ENCODE results near the gene RAI1.

Gene RAI1

DNA sequence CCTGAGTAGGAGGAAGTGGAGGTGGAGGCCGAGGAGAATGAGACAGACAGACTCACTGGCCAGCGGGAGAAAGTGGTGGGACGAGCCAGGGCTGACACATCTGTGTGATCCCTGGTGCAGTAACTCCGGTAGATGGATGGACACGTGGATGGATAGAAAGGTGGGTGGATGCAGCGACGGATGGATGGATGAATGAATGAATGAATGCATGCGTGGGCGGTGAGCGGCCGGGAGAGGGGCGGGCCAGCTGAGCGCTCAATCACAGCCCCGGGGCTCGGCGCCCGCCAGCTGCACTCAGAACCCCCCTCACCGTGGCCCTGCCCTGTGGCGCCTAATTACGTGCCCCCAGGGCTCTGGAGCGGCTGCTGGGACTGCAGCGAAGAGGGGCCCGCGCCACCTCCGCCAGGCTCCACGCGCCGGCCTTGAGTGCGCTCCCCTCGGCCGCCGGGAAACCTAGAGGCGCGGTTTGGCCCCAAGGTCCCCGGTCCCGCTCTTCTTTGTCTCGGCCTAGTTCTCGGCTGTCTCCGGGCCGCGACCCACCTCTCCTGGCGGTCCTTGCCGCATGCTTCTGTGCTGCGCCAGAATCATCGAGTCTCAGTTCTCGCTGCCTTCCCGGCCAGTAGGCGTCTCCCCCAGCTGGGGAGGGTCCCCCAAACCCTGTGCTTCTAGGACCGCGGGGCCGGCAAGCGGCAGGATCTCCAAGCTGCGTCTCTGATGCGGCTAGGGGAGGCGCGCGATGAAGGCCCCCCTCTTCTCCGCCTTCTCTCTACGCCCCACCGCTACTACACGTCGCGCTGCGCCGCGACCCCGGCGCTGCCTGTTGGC, 41.0 kb downstream of the RAI1 start:
- no peaks in the 10 kb centered on the region for H3K36me3 Mint-ChIP-seq (ENCODE audit: low read depth)
- DNase-seq (no peak), ATAC-seq (no peak)
- H3K9me3 Mint-ChIP-seq, result no peaks in the 10 kb centered on the region
- peak overlapping the region; percentile 60 for H3K4me3 Mint-ChIP-seq
- peaks cover 46% of the 10 kb centered on the region for H3K4me1 Mint-ChIP-seq
- H3K27me3 Mint-ChIP-seq, result peaks cover 23% of the 10 kb centered on the region
- no peak overlapping the region for H3K27ac Mint-ChIP-seq

DNA sequence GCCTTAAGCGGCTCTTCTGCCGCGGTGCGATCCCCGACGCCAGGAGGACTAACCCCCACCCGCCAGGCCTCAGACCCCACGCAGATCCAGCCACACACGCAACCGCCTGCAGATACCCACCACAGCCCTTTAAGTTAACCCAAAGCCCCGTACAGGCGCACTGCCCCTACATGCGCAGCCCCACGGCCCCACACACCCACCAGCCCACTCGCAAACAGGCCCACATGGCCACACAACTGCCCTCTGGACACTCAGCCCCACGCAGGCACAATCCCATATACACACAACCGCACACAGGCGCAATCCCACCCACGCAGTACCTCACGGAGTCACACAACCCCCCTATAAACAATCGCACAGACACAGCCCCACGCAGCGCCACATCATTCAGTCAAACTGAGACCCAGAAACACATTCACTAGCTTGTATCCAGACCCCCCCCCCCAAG, 41.7 kb downstream of the RAI1 start:
- H3K4me3 Mint-ChIP-seq, result peak overlapping the region; percentile 60
- H3K9me3 Mint-ChIP-seq, result no peaks in the 10 kb centered on the region
- peaks cover 23% of the 10 kb centered on the region for H3K27me3 Mint-ChIP-seq
- H3K4me1 Mint-ChIP-seq, result peaks cover 43% of the 10 kb centered on the region
- DNase-seq (no peak), ATAC-seq (no peak)
- H3K36me3 Mint-ChIP-seq (ENCODE audit: low read depth), result no peaks in the 10 kb centered on the region
- no peak overlapping the region for H3K27ac Mint-ChIP-seq

GRCh38 chr17:17723354-17724261, 42.4 kb downstream of the RAI1 start:
- H3K36me3 Mint-ChIP-seq (ENCODE audit: low read depth), result no peaks in the 10 kb centered on the region
- peak overlapping the region; percentile 83 for H3K4me3 Mint-ChIP-seq
- DNase-seq, result peak; percentile 52
- peaks cover 41% of the 10 kb centered on the region for H3K4me1 Mint-ChIP-seq
- H3K9me3 Mint-ChIP-seq, result no peaks in the 10 kb centered on the region
- peak; percentile 62 for ATAC-seq
- H3K27ac Mint-ChIP-seq, result no peak overlapping the region
- peaks cover 23% of the 10 kb centered on the region for H3K27me3 Mint-ChIP-seq

DNA sequence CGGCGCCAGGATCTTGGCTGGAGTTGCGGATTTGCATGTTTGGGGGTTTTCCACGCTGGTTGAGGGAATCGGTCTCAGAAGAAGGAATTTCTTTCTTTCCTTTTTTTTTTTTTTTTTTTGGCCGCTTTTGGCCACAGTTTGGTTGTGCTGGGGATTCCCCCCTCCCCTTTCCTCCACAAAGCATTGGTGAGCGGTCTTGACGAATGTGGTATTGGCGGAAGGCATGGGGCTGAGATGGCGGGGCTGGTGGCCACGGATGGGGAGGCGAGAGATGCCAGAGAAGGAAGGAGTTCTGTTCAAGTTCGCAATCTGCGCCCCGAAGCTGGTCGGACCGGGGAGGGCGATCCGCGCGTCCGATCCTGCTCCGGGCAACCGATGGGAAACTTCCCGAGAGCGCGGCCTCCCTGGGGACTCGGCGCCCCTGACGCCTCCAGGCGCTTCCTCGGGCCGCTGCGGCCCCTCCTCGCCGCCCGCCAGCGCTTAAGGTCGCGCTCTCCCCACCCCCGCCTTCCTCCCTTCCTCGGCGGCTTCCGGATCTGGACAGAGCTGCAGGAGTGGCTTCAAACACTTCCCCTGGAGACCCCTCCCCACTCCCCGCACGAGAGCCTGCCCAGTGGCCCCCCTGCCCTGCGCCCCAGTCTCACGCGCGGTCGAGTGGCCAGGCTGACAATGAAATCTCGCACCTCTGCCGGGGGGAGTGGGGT, 43.2 kb downstream of the RAI1 start:
- Mint-ChIP-seq H3K9me3 (no peaks in the 10 kb centered on the region), H3K27ac (peak overlapping the region; percentile 67), H3K4me3 (peak overlapping the region; percentile 83), H3K27me3 (peaks cover 23% of the 10 kb centered on the region), H3K36me3 (ENCODE audit: low read depth) (no peaks in the 10 kb centered on the region), H3K4me1 (peaks cover 41% of the 10 kb centered on the region)
- DNase-seq (peak; percentile 44), ATAC-seq (peak; percentile 29)

DNA sequence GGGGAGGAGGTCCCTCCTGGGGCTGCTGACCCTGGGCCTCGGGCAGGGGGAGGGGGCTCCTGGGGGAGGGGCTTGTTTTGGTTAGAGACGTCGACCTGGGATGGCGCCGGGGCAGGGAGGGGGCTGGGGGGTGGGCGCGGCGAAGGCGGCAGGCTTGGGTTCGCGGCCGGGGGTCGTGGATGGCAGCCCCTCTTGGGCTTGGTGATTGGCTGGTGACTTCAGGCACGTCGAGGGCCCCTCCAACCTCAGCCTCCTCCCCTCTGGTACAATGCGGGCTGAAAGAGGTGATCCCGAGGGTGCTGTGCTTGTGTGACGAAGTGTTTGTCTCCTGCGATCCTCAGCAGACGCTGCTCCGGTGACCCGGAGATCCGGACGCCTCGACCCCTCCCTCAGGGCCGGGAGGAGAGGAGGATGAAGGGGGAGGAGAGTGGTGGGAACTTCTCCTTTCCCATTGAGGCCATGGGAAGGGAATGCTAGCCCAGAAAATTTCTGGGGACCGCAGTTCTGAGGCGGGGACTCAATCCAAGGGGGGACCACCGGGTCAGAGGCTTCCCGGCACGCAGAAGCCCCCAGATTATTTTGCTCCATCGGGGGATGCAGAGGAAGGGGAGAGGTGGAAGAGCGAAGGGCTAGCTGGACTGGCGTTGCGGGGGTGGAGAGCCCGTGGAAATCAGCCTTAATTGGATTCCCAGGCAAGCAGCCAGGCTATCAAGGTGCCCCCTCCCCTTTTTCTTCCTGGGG, 43.9 kb downstream of the RAI1 start:
- Mint-ChIP-seq H3K36me3 (ENCODE audit: low read depth) (no peaks in the 10 kb centered on the region), H3K27ac (peak overlapping the region; percentile 14), H3K9me3 (no peaks in the 10 kb centered on the region), H3K4me3 (peak overlapping the region; percentile 54), H3K27me3 (peaks cover 23% of the 10 kb centered on the region), H3K4me1 (peaks cover 45% of the 10 kb centered on the region)
- ATAC-seq (no peak), DNase-seq (no peak)

GRCh38 chr17:17725752-17726457, 44.6 kb downstream of the RAI1 start:
- H3K36me3 Mint-ChIP-seq (ENCODE audit: low read depth), result no peaks in the 10 kb centered on the region
- no peak overlapping the region for H3K4me3 Mint-ChIP-seq
- H3K27me3 Mint-ChIP-seq, result peaks cover 23% of the 10 kb centered on the region
- H3K4me1 Mint-ChIP-seq, result peaks cover 45% of the 10 kb centered on the region
- no peaks in the 10 kb centered on the region for H3K9me3 Mint-ChIP-seq
- no peak overlapping the region for H3K27ac Mint-ChIP-seq
- ATAC-seq (no peak), DNase-seq (no peak)

DNA sequence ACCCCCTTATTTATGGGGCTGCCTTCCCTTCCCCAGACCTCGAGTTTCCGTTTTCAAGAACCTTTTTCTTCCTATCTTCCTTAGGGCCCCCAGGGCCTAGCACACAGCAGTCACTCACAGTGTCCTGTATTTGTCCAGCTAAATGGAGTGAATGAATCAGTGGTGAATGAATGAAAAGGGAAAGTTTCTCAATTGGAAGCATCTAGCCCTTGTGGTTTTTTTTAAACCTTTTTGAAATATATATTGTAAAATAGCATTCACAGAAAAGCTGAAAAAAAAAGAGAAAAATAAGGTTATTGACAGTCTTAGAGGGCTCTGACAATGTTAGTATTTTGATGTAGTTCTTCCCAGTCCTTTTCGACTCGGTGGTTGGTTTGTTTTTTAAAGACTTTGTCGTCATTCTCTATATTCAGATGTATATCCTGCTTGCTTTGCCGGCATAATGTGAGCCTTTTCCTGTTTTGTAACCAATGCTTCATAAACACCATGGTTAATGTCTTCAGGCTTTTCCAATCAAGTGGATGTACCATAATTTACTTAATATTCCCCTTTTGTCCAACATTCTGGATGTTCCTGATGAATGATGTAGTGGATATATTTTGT, 45.3 kb downstream of the RAI1 start:
- ATAC-seq, result no peak
- Mint-ChIP-seq H3K36me3 (ENCODE audit: low read depth) (no peaks in the 10 kb centered on the region), H3K27me3 (peaks cover 17% of the 10 kb centered on the region), H3K4me3 (no peak overlapping the region), H3K4me1 (peaks cover 45% of the 10 kb centered on the region), H3K9me3 (no peaks in the 10 kb centered on the region), H3K27ac (no peak overlapping the region)
- DNase-seq, result no peak

DNA sequence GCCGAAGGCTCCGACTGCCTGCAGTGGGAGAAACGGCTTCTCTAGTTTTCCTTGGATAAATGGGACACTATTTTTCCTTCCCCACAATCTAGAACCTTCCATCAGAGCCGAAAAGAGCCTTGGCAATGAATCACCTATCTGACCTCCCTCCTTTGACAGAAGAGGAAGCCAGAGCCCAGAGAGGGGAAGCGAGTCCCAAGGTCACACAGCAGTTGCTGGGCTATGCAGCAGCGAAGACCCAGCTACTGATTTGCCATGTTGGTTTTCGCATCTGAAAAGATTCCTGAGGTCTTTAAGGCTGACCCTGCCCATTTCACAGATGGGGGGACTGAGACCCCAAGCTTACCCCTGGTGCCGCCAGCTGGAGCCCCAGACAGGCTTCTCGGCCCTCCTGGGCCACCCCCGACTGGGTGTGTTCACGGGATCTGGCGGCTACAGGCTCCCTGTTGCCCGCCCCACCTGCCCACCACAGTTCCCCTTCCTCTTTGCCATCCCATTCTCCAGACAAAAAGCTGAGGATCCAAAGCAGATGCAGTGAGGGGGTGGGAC, 45.9 kb downstream of the RAI1 start:
- no peak for DNase-seq
- H3K27ac Mint-ChIP-seq, result no peak overlapping the region
- peaks cover 11% of the 10 kb centered on the region for H3K27me3 Mint-ChIP-seq
- ATAC-seq, result no peak
- no peaks in the 10 kb centered on the region for H3K9me3 Mint-ChIP-seq
- no peak overlapping the region for H3K4me3 Mint-ChIP-seq
- H3K36me3 Mint-ChIP-seq (ENCODE audit: low read depth), result no peaks in the 10 kb centered on the region
- peaks cover 41% of the 10 kb centered on the region for H3K4me1 Mint-ChIP-seq

DNA sequence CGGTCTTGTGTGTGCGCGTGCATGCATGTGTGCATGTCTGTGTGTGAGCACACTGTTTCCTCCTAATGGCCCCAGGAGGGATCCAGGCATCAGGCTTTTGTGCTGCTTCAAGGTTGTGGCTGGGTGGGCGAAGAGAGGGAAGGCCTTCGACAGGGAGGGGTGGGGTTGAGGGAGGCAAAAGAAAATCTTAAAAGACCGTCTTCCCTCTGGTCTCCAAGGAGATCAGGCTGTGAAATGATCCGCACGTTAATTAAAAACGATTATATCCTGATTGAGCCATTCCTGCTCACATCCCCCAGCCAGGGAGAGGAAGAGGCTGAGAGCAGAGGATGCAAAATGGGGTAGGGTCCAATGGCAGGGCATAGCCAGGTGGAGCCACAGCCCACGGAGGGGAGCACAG, 46.9 kb downstream of the RAI1 start:
- H3K9me3 Mint-ChIP-seq, result no peaks in the 10 kb centered on the region
- peaks cover 3% of the 10 kb centered on the region for H3K27me3 Mint-ChIP-seq
- no peak overlapping the region for H3K27ac Mint-ChIP-seq
- no peak overlapping the region for H3K4me3 Mint-ChIP-seq
- H3K4me1 Mint-ChIP-seq, result peaks cover 36% of the 10 kb centered on the region
- peaks cover 3% of the 10 kb centered on the region for H3K36me3 Mint-ChIP-seq (ENCODE audit: low read depth)
- ATAC-seq, result no peak
- no peak for DNase-seq

GRCh38 chr17:17728550-17729251, 47.4 kb downstream of the RAI1 start:
- Mint-ChIP-seq H3K4me3 (no peak overlapping the region), H3K27ac (no peak overlapping the region), H3K36me3 (ENCODE audit: low read depth) (peaks cover 3% of the 10 kb centered on the region), H3K4me1 (peaks cover 40% of the 10 kb centered on the region), H3K27me3 (peaks cover 2% of the 10 kb centered on the region), H3K9me3 (no peaks in the 10 kb centered on the region)
- no peak for DNase-seq
- ATAC-seq, result no peak

GRCh38 chr17:17729620-17730249, 48.5 kb downstream of the RAI1 start:
- peaks cover 2% of the 10 kb centered on the region for H3K27me3 Mint-ChIP-seq
- H3K4me1 Mint-ChIP-seq, result peaks cover 34% of the 10 kb centered on the region
- DNase-seq (peak; percentile 46), ATAC-seq (peak; percentile 77)
- peaks cover 3% of the 10 kb centered on the region for H3K36me3 Mint-ChIP-seq (ENCODE audit: low read depth)
- H3K4me3 Mint-ChIP-seq, result no peak overlapping the region
- no peak overlapping the region for H3K27ac Mint-ChIP-seq
- H3K9me3 Mint-ChIP-seq, result no peaks in the 10 kb centered on the region

- no peak overlapping the region for H3K4me3 Mint-ChIP-seq
- peaks cover 2% of the 10 kb centered on the region for H3K27me3 Mint-ChIP-seq
- peaks cover 34% of the 10 kb centered on the region for H3K4me1 Mint-ChIP-seq
- no peak for ATAC-seq
- no peaks in the 10 kb centered on the region for H3K9me3 Mint-ChIP-seq
- H3K36me3 Mint-ChIP-seq (ENCODE audit: low read depth), result peaks cover 3% of the 10 kb centered on the region
- no peak overlapping the region for H3K27ac Mint-ChIP-seq
- no peak for DNase-seq
Observed at GRCh38 chr17:17730250-17730935, 49.1 kb downstream of the RAI1 start.

All from activated naive CD8-positive, alpha-beta T cell treated with anti-CD3 and anti-CD28 coated beads, Interleukin-2, amount 50 U/mL, for 24 hours (primary cell).